CD4-positive, alpha-beta T cell treated with Interleukin-4 for 1 hour (primary cell): ENCODE measurements around the gene UFSP1.
A peak's percentile ranks its signal among the peaks of the same experiment; 100 is the strongest.

Experiments
- DNase-seq, 2 donors: peaks; one replicate each; pipeline ENCODE4 v3.0.0-alpha.2; 2020 to 2022

The UFSP1 gene

DNA sequence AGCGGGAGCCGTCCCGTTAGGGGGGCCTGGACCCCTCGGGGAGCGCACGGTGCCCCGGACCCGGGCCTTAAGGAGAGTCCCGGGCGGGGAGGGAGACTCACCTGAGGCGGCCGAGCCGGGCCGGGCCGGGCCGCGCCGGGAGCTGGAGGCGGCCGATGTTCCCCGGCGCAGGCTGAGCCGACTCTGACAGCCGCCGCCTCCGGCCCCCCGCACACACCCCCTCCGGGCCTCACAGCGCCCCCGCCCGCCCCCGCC lies 6.1 kb upstream of the UFSP1 start, which contains the start of gene ACHE:
ACHE (minus strand) TSS at position 188 of the 255 bp plus-strand sequence. CDS start 1,656 bp downstream, outside the sequence.
- no peak for DNase-seq

DNA sequence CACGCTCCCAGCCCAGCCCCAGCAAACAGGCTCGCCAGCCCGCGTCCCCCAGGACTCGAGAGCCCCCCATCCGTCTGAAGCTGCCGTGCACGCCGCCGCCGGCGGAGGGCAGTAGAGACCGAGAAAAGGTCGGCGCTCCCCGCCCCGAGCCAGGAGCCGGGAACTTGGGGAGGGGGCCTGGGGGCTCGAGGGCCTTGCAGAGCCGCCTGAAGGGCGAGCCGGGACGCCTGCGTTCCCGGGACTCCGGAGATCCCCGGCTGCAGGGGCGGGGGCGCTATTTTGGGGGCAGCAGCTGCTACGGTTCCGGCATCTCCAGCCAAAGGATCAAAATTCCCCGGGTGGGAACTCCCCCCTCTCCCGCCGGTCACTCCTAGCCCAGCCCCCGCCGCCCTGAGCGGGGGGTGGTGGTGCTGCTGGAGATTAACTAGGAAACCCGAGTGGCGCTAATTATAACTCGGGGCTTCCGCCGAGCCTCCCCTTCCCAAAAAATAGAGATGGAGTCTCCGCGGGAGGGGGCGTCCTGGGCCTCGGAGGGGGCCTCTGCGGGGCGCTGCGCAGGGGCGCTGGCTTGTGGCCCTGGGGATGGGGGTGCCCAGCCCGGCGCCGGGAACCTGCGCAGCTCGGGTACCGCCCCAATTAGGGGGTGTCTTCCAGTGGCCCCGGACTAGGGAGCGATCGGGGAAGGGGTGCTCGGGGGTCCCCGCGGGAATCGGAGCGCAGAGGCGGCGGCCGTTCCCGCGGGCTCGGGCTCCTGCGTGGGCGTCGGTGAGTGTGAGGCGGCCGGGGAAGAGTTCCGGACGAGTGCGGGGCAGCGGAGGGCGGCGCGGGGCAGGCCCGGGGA lies 5.6 kb upstream of the UFSP1 start:
- DNase-seq: peak; percentile 49 to 56

DNA sequence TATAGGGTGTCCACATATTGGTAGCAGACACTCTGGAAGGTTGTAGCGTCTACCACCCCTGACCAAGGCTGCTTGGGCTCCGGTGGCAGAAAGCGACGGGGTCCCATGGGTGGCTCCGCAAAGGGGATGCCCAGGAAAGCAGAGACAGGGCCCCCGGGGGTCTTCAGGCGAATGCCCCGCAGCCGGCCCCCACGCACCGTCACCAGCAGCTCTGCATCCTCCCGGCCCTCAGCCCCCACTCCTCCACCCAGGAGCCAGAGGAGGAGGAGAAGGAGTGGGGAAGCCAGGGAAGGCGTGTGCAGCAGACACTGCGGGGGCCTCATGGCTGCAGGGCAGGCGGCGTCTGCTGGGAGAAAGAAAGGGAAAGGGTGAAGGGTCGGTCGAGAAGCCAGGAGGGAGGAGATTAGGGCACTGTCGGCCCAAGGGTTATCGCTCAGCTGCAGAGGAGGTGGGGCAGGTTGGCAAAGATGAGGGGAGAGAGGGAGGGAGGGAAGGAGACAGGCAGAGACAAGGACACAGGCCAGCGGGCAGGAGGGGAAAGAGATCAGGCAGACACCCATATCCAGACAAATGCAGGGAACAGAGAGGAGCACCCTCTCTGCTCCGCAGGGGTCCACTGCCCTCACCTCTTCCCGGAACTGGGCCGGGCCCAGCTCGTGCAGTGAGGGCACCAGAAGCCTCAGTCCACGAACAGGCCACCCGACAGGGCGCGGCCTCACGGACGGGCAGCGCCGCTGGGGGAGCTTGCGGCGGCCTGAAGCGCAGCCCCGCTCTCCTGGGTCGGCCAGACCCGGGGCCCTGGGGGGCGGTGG lies 4.6 kb upstream of the UFSP1 start:
- no peak for DNase-seq

DNA sequence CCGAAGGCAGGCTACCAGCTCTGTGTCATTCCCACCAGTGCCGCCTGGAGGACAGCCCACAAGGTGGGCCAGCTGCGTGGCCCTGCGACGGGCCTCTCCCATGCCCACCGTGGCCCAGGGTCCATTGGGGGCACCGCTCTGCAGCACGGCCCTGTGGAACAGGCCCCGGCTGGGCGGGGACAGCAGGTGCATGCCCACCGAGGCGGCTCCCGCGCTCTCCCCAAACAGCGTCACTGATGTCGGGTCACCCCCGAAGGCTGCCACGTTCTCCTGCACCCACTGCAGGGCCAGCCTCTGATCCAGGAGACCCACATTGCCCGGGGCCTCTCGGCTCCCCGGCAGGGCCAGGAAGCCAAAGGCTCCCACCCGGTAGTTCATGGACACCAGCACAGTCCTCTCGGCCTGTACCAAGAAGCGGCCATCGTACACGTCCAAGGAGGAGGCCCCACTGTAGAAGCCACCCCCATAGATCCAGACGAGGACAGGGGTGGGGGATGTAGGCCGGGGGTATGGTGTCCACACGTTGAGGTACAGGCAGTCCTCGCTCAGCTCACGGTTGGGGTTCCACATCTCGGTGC lies 3.9 kb upstream of the UFSP1 start:
- no peak for DNase-seq

DNA sequence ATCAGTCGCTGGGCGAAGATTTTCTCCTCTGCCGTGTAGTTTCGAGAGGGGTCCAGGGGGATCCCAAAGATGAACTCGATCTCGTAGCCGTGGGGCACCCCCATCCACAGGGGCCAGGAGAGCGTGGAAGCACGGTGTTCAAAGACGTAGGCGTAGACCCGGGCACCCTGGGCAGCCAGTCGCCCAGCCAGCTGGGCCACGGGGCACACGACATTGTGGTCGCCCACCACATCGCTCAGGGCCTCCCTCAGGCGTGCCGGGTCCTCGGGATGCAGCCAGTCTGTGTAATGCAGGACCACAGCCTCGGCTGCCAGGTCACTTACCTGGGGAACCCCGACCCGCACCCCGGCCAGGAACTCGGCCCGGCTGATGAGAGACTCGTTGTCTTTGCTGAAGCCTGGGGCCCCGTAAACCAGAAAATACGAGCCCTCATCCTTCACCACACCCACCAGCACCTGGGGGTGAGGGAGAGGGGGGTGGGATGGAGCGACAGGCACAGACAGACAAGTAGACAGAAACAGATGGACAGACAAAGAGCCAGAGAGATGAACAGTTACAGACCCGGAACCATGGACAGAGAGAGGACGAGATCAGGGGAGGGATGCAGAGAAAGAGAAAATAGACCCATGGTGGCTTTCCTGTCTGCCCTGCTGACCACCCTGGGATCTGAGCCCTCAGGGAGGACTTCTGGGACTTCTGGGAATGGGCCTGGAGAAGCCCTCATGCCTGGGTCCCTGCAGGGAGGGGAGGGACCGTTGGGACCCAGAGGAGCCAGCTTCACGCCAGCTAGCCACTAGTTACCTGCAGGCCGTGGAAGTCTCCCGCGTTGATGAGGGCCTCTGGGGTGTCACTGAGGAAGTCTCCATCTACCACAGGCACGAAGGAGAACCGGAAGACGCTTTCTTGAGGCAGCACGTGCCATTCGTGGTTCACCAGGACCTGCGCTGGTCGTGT lies 3.1 kb upstream of the UFSP1 start:
- DNase-seq: no peak

DNA sequence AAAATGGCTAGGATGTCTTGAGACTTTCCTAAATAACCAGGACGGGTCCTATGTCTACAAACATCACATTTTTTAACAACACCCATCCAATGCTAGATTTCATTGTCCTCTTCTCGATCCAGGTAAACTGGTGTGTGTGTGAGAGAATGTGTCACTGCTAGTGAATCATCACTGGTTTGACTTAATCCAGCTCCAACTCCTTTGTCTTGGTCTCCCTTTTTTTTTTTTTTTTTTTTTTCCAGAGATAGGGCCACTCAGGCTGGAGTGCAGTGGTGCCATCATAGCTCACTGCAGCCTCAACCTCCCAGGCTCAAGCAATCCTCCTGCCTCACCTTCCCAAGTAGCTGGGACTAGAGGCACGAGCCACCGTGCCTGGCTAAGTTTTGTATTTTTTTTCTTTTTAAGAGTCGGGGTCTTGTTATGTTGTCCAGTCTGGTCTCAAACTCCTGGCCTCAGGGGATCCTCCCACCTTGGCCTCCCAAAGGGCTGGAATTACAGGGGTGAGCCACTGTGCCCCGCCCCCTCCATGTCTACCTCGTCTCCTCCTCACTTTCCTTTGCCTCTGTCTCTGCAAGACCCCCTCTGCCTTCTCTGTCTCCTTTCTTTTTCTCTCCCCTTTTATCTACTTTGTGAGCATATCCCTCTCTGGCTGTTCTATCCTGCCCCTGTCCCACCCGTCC lies 2.2 kb upstream of the UFSP1 start:
- DNase-seq: no peak

DNA sequence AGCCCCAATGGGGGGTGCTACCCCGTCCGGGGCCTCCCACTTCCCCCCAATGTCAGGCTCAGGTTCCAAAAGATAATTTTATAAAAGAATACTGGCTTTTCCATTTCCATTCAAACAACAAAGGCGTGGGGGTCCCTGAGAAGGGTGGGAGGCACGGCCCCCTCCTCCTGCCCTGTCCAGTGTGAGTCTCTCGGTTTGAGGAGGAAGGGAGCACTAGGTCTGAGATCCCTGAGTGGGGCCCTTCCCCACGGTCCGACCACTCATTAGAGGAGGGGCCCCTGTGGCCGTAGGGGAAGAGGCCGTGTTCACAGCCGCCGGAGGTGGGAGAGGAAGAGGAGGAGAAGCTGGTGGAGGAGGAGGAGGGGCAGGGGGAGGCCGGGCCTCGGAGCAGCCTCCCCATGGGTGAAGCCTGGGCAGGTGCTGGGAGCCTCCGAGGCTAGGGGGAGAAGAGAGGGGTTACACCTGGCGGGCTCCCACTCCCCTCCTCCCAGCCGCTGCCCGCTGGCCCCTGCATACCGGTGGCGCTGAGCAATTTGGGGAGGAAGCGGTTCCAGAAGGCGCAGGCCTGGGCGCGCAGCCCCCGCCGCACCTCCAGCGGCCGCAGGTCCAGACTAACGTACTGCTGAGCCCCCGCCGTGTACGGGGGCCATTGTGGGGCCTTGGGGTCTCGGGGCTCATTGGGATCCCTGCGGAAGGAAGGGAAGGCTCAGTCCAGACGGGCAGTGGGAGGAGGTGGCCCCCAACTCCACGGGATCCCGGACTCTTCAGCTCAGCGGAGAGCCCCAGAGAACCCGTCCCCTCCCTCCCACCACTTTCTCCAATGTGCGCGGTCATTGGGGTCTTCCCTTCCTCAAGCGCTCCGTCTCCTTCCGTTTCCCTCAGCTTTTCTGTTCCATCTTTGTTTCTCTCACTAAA lies 1.4 kb upstream of the UFSP1 start:
- DNase-seq: no peak

DNA sequence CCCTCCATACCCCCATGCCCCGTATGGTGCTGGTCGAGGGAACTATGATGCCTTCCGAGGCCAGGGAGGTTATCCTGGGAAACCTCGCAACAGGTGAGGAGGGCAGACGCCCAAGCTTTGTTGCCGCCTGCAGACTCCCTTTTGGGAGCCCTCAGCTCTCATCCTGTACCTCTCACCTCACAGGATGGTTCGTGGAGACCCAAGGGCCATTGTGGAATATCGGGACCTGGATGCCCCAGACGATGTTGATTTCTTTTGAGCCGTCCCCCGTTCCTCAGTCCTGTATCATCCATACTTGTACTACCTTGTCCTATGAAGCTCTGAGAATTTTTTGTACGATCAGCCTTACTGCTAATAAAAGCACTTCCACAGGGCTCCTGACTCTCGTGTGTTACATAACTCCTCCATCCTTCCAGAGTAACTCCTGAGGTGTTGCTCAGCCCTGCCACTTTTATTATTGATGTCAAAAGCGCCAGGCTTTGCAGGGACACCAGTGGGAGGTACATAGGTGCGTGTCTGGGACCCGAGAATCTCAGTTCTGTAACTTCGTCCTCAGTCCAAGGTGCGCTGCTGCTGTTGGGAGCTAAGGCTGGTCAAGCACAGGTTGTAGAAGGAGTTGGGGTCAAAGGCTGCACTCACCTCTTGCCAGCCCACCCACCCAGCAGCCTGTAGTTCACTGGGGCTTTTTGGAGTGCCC lies 1.1 kb downstream of the UFSP1 start:
- DNase-seq: no peak

DNA sequence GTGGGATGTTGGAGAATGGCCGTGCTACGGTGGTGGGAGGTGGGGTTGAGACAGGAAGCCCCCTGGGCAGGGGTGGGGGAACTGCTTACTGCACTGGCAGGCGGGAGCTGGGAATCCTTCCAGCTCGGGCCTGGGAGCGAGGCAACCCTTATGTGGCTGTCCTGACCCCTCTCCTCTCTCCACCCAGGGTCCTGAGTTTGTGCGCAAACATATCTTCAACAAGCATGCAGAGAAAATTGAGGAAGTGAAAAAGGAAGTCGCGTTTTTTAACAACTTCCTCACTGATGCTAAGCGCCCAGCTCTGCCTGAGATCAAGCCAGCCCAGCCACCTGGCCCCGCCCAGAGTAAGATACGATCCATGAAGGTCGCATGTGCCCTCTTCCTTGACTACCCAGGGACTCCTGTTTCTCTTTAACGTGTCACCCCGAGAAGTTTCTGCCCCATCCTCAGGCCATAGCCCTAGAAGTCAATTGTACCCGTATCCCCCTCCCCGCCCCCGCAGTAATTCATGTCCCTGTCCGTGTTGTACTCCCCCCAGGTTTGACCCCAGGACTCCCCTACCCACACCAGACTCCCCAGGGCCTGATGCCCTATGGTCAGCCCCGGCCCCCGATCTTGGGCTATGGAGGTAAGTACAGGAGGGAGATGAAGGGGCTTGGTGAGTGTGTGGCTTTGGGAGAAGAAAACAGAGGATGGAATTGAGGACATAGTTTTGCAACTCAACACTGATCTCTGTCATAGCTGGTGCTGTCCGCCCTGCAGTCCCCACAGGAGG lies 1.8 kb downstream of the UFSP1 start:
- DNase-seq: peak; percentile 76 to 79

DNA sequence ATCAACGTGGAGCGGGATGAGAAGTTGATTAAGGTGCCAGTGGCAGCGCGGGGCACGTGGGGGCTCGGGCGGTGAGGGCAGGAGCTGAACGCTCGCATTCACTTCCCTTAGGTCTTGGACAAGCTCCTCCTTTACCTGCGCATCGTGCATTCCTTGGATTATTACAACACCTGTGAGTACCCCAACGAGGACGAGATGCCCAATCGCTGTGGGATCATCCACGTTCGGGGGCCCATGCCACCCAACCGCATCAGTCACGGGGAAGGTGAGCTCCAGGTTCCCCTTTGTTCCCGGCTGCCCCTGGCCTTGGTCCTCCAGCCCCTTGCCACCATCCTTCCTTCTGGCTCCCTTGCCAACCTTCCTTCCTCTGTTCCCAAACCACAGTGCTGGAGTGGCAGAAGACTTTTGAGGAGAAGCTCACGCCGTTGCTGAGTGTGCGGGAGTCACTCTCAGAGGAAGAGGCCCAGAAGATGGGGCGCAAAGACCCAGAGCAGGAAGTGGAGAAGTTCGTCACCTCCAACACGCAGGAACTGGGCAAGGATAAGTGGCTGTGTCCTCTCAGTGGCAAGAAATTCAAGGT lies 2.5 kb downstream of the UFSP1 start:
- DNase-seq: no peak

DNA sequence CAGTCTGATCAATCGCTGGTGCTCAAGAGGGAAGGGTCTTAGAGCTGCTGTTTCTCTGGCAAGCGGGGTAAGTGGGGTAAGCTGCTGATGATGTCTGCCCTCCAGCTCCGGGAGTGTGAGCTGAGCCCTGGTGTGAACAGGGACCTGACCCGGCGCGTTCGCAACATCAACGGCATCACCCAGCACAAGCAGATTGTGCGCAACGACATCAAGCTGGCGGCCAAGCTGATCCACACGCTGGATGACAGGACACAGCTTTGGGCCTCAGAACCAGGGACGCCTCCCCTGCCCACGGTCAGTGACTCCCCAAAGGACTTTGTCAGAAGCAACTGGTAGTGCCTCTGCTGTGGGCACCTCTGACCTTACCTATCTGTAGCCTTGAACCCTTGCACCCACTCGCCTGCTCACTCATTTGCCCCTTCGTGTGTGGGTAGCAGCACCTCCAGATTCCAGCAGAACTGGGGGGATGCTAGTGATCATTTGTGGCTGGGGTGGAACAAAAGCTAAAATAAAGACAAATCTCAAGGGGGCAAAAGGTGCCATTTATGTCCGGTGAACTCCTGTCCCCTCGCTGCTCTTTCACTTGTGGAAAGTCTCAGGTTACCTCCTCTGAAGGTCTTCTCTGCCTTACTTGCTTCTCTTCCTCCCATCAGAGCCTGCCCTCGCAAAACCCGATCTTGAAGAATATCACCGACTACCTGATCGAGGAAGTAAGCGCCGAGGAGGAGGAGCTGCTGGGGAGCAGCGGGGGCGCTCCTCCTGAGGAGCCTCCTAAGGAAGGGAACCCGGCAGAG lies 3.2 kb downstream of the UFSP1 start:
- DNase-seq: no peak

DNA sequence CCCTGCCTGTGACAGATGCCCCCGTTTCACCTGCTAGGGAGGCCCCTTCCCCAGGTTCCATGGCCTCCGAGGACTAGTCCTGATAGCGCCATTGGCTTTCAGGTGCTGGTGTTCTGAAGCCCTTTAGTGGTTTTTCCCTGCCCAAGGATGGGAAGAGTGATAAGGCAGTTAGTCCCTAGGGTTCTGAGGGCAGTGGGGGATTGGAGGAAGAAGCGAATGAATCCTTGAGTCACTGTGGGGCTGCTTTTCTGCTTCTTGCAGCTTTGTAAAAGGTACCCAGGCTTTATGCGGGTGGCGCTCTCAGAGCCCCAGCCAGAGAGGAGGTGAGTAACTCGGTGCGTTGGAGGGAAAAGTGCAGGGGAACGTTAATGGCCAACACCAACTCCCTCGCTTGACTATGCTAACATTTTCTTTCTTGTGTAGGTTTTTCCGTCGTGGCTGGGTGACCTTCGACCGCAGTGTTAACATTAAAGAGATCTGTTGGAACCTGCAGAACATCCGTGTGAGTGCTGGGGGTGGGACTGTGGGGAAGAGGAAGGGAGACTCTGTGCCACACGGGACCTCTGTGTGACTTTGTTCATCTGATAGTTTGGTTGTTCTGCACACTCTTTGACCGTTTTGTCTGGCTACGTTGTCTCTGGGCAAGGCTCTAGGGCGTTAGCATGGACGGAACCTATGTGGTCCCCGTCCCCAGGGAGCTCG lies 3.9 kb downstream of the UFSP1 start:
- no peak for DNase-seq

DNA sequence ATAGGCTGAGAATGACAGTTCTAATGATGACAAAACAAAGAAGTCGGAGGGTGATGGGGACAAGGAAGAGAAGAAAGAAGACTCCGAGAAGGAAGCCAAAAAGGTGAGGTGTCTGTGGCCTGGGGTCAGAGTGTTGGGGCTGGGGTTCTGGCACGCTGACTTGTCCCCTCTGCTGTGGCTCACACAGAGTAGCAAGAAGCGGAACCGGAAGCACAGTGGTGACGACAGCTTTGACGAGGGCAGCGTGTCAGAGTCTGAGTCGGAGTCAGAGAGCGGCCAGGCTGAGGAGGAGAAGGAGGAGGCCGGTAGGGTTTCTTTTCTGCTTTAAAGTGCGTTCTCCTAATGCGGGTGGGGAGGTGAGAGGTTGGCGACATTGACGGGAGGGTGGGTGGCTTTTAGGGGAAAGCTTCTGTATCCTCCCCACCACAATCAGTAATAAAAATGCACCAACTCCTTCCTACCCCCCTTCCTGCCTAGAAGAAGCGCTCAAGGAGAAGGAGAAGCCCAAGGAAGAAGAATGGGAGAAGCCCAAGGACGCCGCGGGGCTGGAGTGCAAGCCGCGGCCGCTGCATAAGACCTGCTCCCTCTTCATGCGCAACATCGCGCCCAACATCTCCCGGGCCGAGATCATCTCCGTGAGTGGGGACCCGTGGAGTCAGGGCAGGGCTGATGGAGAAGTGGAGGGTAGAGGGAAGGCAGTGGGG lies 4.6 kb downstream of the UFSP1 start:
- DNase-seq: peak; percentile 69 to 79

DNA sequence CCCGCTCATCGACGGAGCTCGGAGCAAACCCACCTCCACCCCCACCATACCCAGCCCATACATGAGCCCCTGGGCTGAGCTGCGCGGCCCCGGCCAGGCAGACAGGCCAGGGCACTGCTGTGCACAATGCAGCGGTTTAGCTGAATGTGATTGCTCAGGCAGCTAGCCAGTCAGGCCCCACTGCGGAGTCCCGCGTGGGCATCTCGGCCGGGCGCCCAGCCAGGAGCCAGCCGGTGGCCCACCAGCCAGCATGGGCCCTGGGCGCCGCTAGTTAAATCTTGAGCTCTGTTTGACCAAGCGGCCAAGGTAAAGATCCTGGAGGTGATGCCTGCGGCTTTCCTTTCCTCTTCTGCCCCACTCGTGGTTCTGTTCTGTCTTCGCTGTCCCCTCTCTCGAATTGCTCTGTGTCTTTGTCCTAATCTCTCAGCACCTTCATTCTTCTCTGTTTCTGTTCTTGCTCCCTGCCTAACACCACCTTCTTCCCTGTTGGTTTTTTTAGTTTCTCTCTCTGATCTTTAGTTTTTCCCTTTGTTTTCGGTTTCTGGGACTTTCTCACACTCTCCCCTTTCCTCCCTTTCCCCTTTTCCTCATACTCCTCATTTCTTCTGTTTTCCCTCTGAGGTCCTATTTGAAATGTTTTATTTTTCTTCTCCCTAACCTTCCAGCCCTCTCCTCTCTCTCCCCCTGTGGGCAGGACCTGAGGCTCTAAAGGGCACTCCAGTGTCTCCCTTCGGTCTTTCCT lies 6.6 kb downstream of the UFSP1 start:
- no peak for DNase-seq

DNA sequence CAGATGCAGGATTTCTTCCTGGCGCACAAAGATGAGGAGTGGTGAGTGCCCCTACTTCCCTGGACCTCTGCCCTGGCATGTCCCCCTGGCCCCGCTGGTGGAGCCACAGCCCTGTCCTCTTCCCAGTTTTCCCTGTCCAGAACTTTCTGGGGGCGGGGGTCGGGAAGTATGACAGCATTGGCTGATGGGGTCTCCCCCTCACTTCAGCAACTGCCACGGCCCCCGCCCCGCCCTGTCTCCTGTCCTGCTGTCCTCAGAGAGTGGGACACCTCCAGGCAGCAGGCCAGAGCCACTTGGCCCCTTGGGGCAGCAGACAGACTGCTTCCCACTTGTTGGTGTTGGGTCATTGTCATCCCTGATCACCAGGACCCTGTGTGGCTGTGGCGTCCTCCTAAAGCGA lies 7.3 kb downstream of the UFSP1 start:
- no peak for DNase-seq

DNA sequence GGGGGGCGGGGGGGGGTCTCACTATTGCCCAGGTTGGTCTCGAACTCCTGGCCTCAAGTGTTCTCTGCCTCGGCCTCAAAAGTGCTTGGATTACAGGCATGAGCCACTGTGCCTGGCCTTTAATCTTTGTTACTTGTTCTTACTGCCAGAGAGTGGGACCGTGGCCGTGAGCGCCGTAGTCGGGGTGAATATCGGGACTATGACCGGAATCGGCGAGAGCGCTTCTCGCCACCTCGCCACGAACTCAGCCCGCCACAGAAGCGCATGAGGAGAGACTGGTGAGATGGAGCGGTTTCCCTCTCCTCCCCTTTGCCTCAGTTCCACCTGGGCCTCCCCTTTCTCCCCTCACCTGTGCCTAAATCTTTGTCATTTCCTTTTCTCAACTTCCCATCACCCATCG lies 8.4 kb downstream of the UFSP1 start:
- no peak for DNase-seq
